Endodermal cell (in vitro differentiated cells): ENCODE measurements around the gene PRSS12. TPM values are rescaled to one million over a fixed set of nuclear protein-coding genes. Genes with fewer than 3 reads are reported as not detected.
A peak's percentile ranks its signal among the peaks of the same experiment; 100 is the strongest.

Source experiments
- DNase-seq: peaks from one replicate; pipeline ENCODE4 v3.0.0-alpha.2; 2017
- H3K27ac ChIP-seq: 2 replicates; pipeline ENCODE4 v1.5.1; 2013; ENCODE audit warnings: mild to moderate bottlenecking, low read depth, low read length, moderate library complexity
- H3K27me3 ChIP-seq: 2 replicates; pipeline ENCODE4 v1.6.1; 2013; ENCODE audit warnings: mild to moderate bottlenecking, low read length, moderate library complexity; ENCODE audit not compliant: insufficient read depth, control insufficient read depth, poor library complexity, severe bottlenecking
- H3K36me3 ChIP-seq: 2 replicates; pipeline ENCODE4 v1.7.0; 2013; ENCODE audit warnings: mild to moderate bottlenecking, low read length, moderate library complexity; ENCODE audit not compliant: control insufficient read depth, insufficient read depth
- H3K4me1 ChIP-seq: one replicate; pipeline ENCODE4 v1.7.0; 2013; ENCODE audit warnings: low read length; ENCODE audit not compliant: control insufficient read depth, insufficient read depth
- H3K4me3 ChIP-seq: 2 replicates; pipeline ENCODE4 v1.5.1; 2013; ENCODE audit warnings: mild to moderate bottlenecking, low read length, moderate library complexity
- H3K9ac ChIP-seq: 2 replicates; pipeline ENCODE4 v1.6.1; 2013; ENCODE audit warnings: mild to moderate bottlenecking, low read length, moderate library complexity; ENCODE audit not compliant: poor library complexity, severe bottlenecking; ENCODE audit errors: extremely low read depth
- H3K9me3 ChIP-seq: 2 replicates; pipeline ENCODE4 v1.6.1; 2013; ENCODE audit warnings: mild to moderate bottlenecking, low read length, moderate library complexity; ENCODE audit not compliant: control insufficient read depth
- H3K27ac Mint-ChIP-seq: 2 replicates; pipeline ENCODE4 v1.8.0; 2020; ENCODE audit warnings: mixed read lengths
- H3K27me3 Mint-ChIP-seq: 2 replicates; pipeline ENCODE4 v1.8.0; 2021; ENCODE audit warnings: mild to moderate bottlenecking, mixed read lengths; ENCODE audit not compliant: insufficient read depth
- H3K36me3 Mint-ChIP-seq: 2 replicates; pipeline ENCODE4 v1.8.0; 2020; ENCODE audit warnings: low read depth, mixed read lengths
- H3K4me1 Mint-ChIP-seq: 2 replicates; pipeline ENCODE4 v1.8.0; 2020; ENCODE audit warnings: mixed read lengths
- H3K4me3 Mint-ChIP-seq: 2 replicates; pipeline ENCODE4 v1.8.0; 2020; ENCODE audit warnings: mild to moderate bottlenecking, moderate library complexity, mixed read lengths
- H3K9me3 Mint-ChIP-seq: 2 replicates; pipeline ENCODE4 v1.8.0; 2020; ENCODE audit warnings: mild to moderate bottlenecking, mixed read lengths
- CTCF ChIP-seq: fragments of 200-600 bp; sonication (generic); conservative IDR thresholded peaks from 2 replicates; pipeline ENCODE4 v1.5.0; 2021; ENCODE audit warnings: antibody characterized with exemption, mild to moderate bottlenecking
- WGBS, 2 experiments: methylation state at CpG; one replicate each; pipeline versions ENCODE4 v1.1.5 to v1.1.7; 2013; ENCODE audit warnings: missing lambda C conversion rate in 2 of 2, mixed read lengths in 1 of 2; ENCODE audit not compliant: insufficient coverage in 1 of 2, insufficient read length in 1 of 2; 5-methylcytosine and 5-hydroxymethylcytosine counted together
- total RNA-seq, 2 donors: library from RNA; stranded (reverse); fragmentation: NEBNext Ultra II Directional in 1 of 2; extraction: Animal tissue kit (Norgen Biotek cat#: 25700) in 1 of 2; gene quantifications; 2 replicates in 1 of 2; 3 replicates in 1 of 2; pipeline ENCODE4 v1.2.1, GENCODE V29; 2021

PRSS12 gene
- total RNA-seq, 2 donors from 2014 or later, result 4.1 to 5.3 TPM

DNA sequence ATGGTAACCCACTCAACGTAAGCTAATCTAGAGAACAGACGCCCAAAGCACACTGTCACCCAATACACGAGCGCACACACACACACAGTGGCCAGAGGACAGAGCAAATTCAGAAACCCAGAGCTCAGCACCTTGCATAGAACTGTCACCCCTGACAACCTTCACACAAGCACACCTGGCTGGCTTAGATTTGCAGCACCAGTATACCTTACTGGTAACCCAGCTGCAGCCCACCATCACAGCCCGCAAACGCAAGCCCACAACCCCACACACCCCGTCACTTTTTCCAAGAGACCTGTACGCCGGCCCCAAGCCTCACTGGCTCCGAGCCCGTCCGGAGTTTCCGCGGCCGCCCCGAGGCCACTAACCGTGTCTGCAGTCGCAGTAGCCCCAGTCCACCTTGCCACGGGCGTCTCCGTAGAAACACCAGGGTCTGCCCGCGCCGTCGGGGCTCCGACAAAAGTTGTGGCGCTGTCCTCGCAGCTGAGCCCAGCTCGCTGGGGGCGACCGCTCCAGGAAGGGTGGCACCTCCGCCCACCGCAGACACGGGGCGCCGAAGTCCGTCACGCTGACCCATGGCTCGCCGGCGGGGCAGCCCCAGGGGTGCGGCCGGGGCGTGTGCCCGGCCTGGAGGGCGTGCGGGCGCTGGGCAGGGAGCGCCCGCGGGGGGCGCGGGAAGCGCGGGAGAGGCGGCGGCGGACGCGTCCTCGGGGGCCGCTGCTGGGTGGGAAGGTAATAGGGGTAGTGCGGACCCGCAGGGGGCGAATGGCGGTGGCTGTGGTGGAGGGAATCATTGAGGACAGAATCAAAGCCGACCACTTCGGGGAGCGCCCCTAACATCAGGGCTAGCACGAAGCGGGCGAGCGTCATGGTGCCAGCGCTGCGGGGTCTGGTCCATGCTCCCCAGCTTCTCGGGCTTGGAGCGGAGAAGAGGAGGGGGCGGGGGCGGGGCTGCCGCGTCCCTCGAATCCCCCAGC, 664 bp downstream of the PRSS12 start:
- H3K27me3 Mint-ChIP-seq, result peaks cover 45% of the 10 kb centered on the region
- DNase-seq, result peak; percentile 84
- H3K36me3 ChIP-seq, result no peaks in the 10 kb centered on the region
- peak overlapping the region; percentile 60 for H3K4me3 Mint-ChIP-seq
- H3K4me1 Mint-ChIP-seq, result peaks cover 17% of the 10 kb centered on the region
- WGBS, 2 experiments, result 6 to 7% methylated on average over 18 to 79 of the region's 82 CpGs
- peak overlapping the region; percentile 76 for H3K4me3 ChIP-seq
- no peak overlapping the region for H3K27ac ChIP-seq
- H3K4me1 ChIP-seq, result peaks cover 4% of the 10 kb centered on the region
- H3K27me3 ChIP-seq, result peaks cover 49% of the 10 kb centered on the region
- no peak for TF ChIP-seq CTCF
- H3K9me3 Mint-ChIP-seq, result no peaks in the 10 kb centered on the region
- H3K36me3 Mint-ChIP-seq, result no peaks in the 10 kb centered on the region
- no peak overlapping the region for H3K27ac Mint-ChIP-seq
- H3K9ac ChIP-seq, result no peak overlapping the region
- H3K9me3 ChIP-seq, result no peaks in the 10 kb centered on the region

DNA sequence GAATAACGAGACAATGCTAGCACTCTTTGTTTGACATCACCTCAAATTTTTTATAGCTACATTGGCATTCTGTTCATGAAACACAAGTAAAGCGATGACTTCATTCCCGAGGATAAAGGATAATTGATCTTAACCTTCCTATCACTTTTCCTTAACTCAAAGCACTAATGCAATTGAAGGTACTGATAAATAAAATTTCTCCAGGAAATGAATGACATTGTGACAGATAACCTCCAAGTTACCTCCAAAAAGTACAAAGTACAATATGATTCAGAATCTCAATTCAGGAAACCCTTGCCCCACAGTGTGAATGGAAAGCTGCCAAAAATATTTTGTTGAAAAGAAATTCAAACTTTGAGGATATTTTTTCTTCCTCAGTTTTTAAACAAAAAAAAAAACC, 1.8 kb downstream of the PRSS12 start:
- H3K27me3 Mint-ChIP-seq, result peaks cover 43% of the 10 kb centered on the region
- H3K4me3 ChIP-seq, result no peak overlapping the region
- H3K4me1 Mint-ChIP-seq, result peaks cover 28% of the 10 kb centered on the region
- H3K36me3 ChIP-seq, result no peaks in the 10 kb centered on the region
- 91% methylated on average over 3 of the region's 3 CpGs; no CpG with 5 or more reads in 1 of the 2 experiments for WGBS, 2 experiments
- no peak overlapping the region for H3K27ac ChIP-seq
- no peaks in the 10 kb centered on the region for H3K9me3 Mint-ChIP-seq
- no peak overlapping the region for H3K27ac Mint-ChIP-seq
- H3K36me3 Mint-ChIP-seq, result no peaks in the 10 kb centered on the region
- no peak for DNase-seq
- H3K9me3 ChIP-seq, result no peaks in the 10 kb centered on the region
- H3K4me1 ChIP-seq, result peaks cover 10% of the 10 kb centered on the region
- no peak overlapping the region for H3K4me3 Mint-ChIP-seq
- H3K9ac ChIP-seq, result no peak overlapping the region
- TF ChIP-seq CTCF, result no peak
- H3K27me3 ChIP-seq, result peaks cover 49% of the 10 kb centered on the region

DNA sequence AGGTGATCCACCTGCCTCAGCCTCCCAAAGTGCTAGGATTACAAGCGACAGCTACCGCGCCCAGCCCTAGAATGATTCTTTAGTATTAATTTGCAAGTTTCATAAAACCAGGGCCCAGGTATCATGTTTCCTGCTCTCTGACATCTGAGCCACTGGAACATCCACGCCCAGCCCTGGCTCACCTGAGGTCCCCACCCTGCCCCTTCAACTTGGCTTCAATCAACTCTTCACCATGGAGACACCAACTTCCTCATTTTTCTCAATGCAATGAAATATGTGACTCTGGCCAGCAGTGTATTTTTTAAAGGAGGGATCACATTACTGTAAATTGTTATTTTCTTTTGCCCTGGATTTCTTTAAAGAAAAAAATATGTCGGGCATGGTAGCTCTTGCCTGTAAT, 3.9 kb downstream of the PRSS12 start:
- TF ChIP-seq CTCF, result no peak
- 87 to 96% methylated on average over 1 to 5 of the region's 5 CpGs for WGBS, 2 experiments
- no peak overlapping the region for H3K4me3 Mint-ChIP-seq

More for the DNA sequence above, 3.9 kb downstream of the PRSS12 start:
- Mint-ChIP-seq H3K4me1 (peaks cover 40% of the 10 kb centered on the region), H3K27me3 (peaks cover 31% of the 10 kb centered on the region), H3K36me3 (no peaks in the 10 kb centered on the region), H3K9me3 (no peaks in the 10 kb centered on the region), H3K27ac (no peak overlapping the region)
- no peak overlapping the region for H3K27ac ChIP-seq
- no peak overlapping the region for H3K4me3 ChIP-seq
- H3K27me3 ChIP-seq, result peaks cover 34% of the 10 kb centered on the region
- H3K9ac ChIP-seq, result no peak overlapping the region
- DNase-seq, result no peak
- no peaks in the 10 kb centered on the region for H3K36me3 ChIP-seq
- H3K9me3 ChIP-seq, result no peaks in the 10 kb centered on the region
- peaks cover 10% of the 10 kb centered on the region for H3K4me1 ChIP-seq
